Measurements from ENCODE around the gene GRIK2.

The GRIK2 gene

GRCh38 chr6:101433141-101433540 lies 39.6 kb downstream of the GRIK2 start:
- no peaks in the 10 kb centered on the region for H3K36me3 ChIP-seq (ENCODE audit: control insufficient read depth in 1 of 2, insufficient read depth in 2 of 2, low read length in 2 of 2)
- no peak overlapping the region for H2BK5ac ChIP-seq (ENCODE audit: low read depth, low read length, poor library complexity)
- no peak overlapping the region for H4K8ac ChIP-seq (ENCODE audit: low read depth, low read length)
- DNase-seq: peak; percentile 63 to 86
- H3K9me3 ChIP-seq (ENCODE audit: insufficient read depth, low read depth, low read length): no peaks in the 10 kb centered on the region
- H3K79me2 ChIP-seq (ENCODE audit: control insufficient read depth, insufficient read depth, low read length, poor library complexity): no peaks in the 10 kb centered on the region
- no peak overlapping the region for H2AK5ac ChIP-seq (ENCODE audit: low read length)
- H2AFZ ChIP-seq (ENCODE audit: insufficient read depth, low read length, poor library complexity): no peak overlapping the region
- no peak overlapping the region for H3K18ac ChIP-seq (ENCODE audit: low read length)
- H3K4me3 ChIP-seq (ENCODE audit: low read depth, low read length): no peak overlapping the region
- no peak overlapping the region for H3K9ac ChIP-seq (ENCODE audit: low read length)
- WGBS (ENCODE audit: extremely low coverage, insufficient coverage, insufficient read length): no CpG with 5 or more reads among the region's 5 CpGs
- no peak overlapping the region for H3K14ac ChIP-seq (ENCODE audit: low read length)
- H4K91ac ChIP-seq (ENCODE audit: low read depth, low read length): no peak overlapping the region
- no peak overlapping the region for H3K4ac ChIP-seq (ENCODE audit: low read depth, low read length)
- no peaks in the 10 kb centered on the region for H3K4me1 ChIP-seq (ENCODE audit: control insufficient read depth in 1 of 2, insufficient read depth in 2 of 2, low read length in 2 of 2)
- no peaks in the 10 kb centered on the region for H3K79me1 ChIP-seq (ENCODE audit: low read length)
- H2BK12ac ChIP-seq (ENCODE audit: low read length): no peak overlapping the region
- H3K27me3 ChIP-seq (ENCODE audit: insufficient read depth, low read length): no peaks in the 10 kb centered on the region
- no peak overlapping the region for H4K12ac ChIP-seq (ENCODE audit: low read depth, low read length)
- H3K23ac ChIP-seq (ENCODE audit: low read length): no peak overlapping the region
- H2BK120ac ChIP-seq (ENCODE audit: insufficient read depth, low read length, poor library complexity): no peak overlapping the region
- no peak overlapping the region for H3K4me2 ChIP-seq (ENCODE audit: low read length)
- no peak overlapping the region for H3K27ac ChIP-seq (ENCODE audit: low read depth, low read length)

GRCh38 chr6:101434601-101435000 lies 41.1 kb downstream of the GRIK2 start:
- H3K79me1 ChIP-seq (ENCODE audit: low read length): no peaks in the 10 kb centered on the region
- H4K12ac ChIP-seq (ENCODE audit: low read depth, low read length): no peak overlapping the region
- H3K9ac ChIP-seq (ENCODE audit: low read length): no peak overlapping the region
- H2AK5ac ChIP-seq (ENCODE audit: low read length): no peak overlapping the region
- no peak overlapping the region for H2BK5ac ChIP-seq (ENCODE audit: low read depth, low read length, poor library complexity)
- H2AFZ ChIP-seq (ENCODE audit: insufficient read depth, low read length, poor library complexity): no peak overlapping the region
- no CpG with 5 or more reads among the region's 2 CpGs for WGBS (ENCODE audit: extremely low coverage, insufficient coverage, insufficient read length)
- H3K27me3 ChIP-seq (ENCODE audit: insufficient read depth, low read length): no peaks in the 10 kb centered on the region
- H3K79me2 ChIP-seq (ENCODE audit: control insufficient read depth, insufficient read depth, low read length, poor library complexity): no peaks in the 10 kb centered on the region
- no peak for DNase-seq
- no peak overlapping the region for H2BK120ac ChIP-seq (ENCODE audit: insufficient read depth, low read length, poor library complexity)
- no peak overlapping the region for H3K27ac ChIP-seq (ENCODE audit: low read depth, low read length)
- H3K36me3 ChIP-seq (ENCODE audit: control insufficient read depth in 1 of 2, insufficient read depth in 2 of 2, low read length in 2 of 2): no peaks in the 10 kb centered on the region
- no peak overlapping the region for H3K18ac ChIP-seq (ENCODE audit: low read length)
- H4K91ac ChIP-seq (ENCODE audit: low read depth, low read length): no peak overlapping the region
- no peaks in the 10 kb centered on the region for H3K9me3 ChIP-seq (ENCODE audit: insufficient read depth, low read depth, low read length)
- no peak overlapping the region for H3K4ac ChIP-seq (ENCODE audit: low read depth, low read length)
- H3K4me1 ChIP-seq (ENCODE audit: control insufficient read depth in 1 of 2, insufficient read depth in 2 of 2, low read length in 2 of 2): no peaks in the 10 kb centered on the region
- no peak overlapping the region for H3K4me2 ChIP-seq (ENCODE audit: low read length)
- H3K23ac ChIP-seq (ENCODE audit: low read length): no peak overlapping the region
- no peak overlapping the region for H3K14ac ChIP-seq (ENCODE audit: low read length)
- no peak overlapping the region for H3K4me3 ChIP-seq (ENCODE audit: low read depth, low read length)
- no peak overlapping the region for H4K8ac ChIP-seq (ENCODE audit: low read depth, low read length)
- H2BK12ac ChIP-seq (ENCODE audit: low read length): no peak overlapping the region

GRCh38 chr6:101435038-101435437 lies 41.5 kb downstream of the GRIK2 start:
- Histone ChIP-seq H3K36me3 (ENCODE audit: control insufficient read depth in 1 of 2, insufficient read depth in 2 of 2, low read length in 2 of 2) (no peaks in the 10 kb centered on the region), H3K9me3 (ENCODE audit: insufficient read depth, low read depth, low read length) (no peaks in the 10 kb centered on the region), H3K4me1 (ENCODE audit: control insufficient read depth in 1 of 2, insufficient read depth in 2 of 2, low read length in 2 of 2) (no peaks in the 10 kb centered on the region), H3K4me2 (ENCODE audit: low read length) (no peak overlapping the region), H3K23ac (ENCODE audit: low read length) (no peak overlapping the region), H3K4ac (ENCODE audit: low read depth, low read length) (no peak overlapping the region), H3K18ac (ENCODE audit: low read length) (no peak overlapping the region), H3K27ac (ENCODE audit: low read depth, low read length) (no peak overlapping the region), H4K12ac (ENCODE audit: low read depth, low read length) (no peak overlapping the region), H2AFZ (ENCODE audit: insufficient read depth, low read length, poor library complexity) (no peak overlapping the region), H3K4me3 (ENCODE audit: low read depth, low read length) (no peak overlapping the region), H3K79me1 (ENCODE audit: low read length) (no peaks in the 10 kb centered on the region), H3K79me2 (ENCODE audit: control insufficient read depth, insufficient read depth, low read length, poor library complexity) (no peaks in the 10 kb centered on the region), H2BK120ac (ENCODE audit: insufficient read depth, low read length, poor library complexity) (no peak overlapping the region), H4K91ac (ENCODE audit: low read depth, low read length) (no peak overlapping the region), H4K8ac (ENCODE audit: low read depth, low read length) (no peak overlapping the region), H2BK12ac (ENCODE audit: low read length) (no peak overlapping the region), H2BK5ac (ENCODE audit: low read depth, low read length, poor library complexity) (no peak overlapping the region), H2AK5ac (ENCODE audit: low read length) (no peak overlapping the region), H3K27me3 (ENCODE audit: insufficient read depth, low read length) (no peaks in the 10 kb centered on the region), H3K9ac (ENCODE audit: low read length) (no peak overlapping the region), H3K14ac (ENCODE audit: low read length) (no peak overlapping the region)
- no peak for DNase-seq
- no CpG with 5 or more reads among the region's 1 CpG for WGBS (ENCODE audit: extremely low coverage, insufficient coverage, insufficient read length)

GRCh38 chr6:101439790-101440189 lies 46.3 kb downstream of the GRIK2 start:
- H3K79me1 ChIP-seq (ENCODE audit: low read length): no peaks in the 10 kb centered on the region
- H3K4me2 ChIP-seq (ENCODE audit: low read length): no peak overlapping the region
- H3K9me3 ChIP-seq (ENCODE audit: insufficient read depth, low read depth, low read length): no peaks in the 10 kb centered on the region
- H3K9ac ChIP-seq (ENCODE audit: low read length): no peak overlapping the region
- DNase-seq: no peak
- no peak overlapping the region for H3K23ac ChIP-seq (ENCODE audit: low read length)
- H2BK5ac ChIP-seq (ENCODE audit: low read depth, low read length, poor library complexity): no peak overlapping the region
- no peak overlapping the region for H4K12ac ChIP-seq (ENCODE audit: low read depth, low read length)
- no peak overlapping the region for H3K27ac ChIP-seq (ENCODE audit: low read depth, low read length)
- no peaks in the 10 kb centered on the region for H3K36me3 ChIP-seq (ENCODE audit: control insufficient read depth in 1 of 2, insufficient read depth in 2 of 2, low read length in 2 of 2)
- no peaks in the 10 kb centered on the region for H3K4me1 ChIP-seq (ENCODE audit: control insufficient read depth in 1 of 2, insufficient read depth in 2 of 2, low read length in 2 of 2)
- H3K4ac ChIP-seq (ENCODE audit: low read depth, low read length): no peak overlapping the region
- H4K91ac ChIP-seq (ENCODE audit: low read depth, low read length): no peak overlapping the region
- H2BK12ac ChIP-seq (ENCODE audit: low read length): no peak overlapping the region
- H3K4me3 ChIP-seq (ENCODE audit: low read depth, low read length): no peak overlapping the region
- H2AFZ ChIP-seq (ENCODE audit: insufficient read depth, low read length, poor library complexity): no peak overlapping the region
- H2BK120ac ChIP-seq (ENCODE audit: insufficient read depth, low read length, poor library complexity): no peak overlapping the region
- H3K27me3 ChIP-seq (ENCODE audit: insufficient read depth, low read length): no peaks in the 10 kb centered on the region
- no peak overlapping the region for H4K8ac ChIP-seq (ENCODE audit: low read depth, low read length)
- H3K18ac ChIP-seq (ENCODE audit: low read length): no peak overlapping the region
- H3K79me2 ChIP-seq (ENCODE audit: control insufficient read depth, insufficient read depth, low read length, poor library complexity): no peaks in the 10 kb centered on the region
- no peak overlapping the region for H3K14ac ChIP-seq (ENCODE audit: low read length)
- WGBS (ENCODE audit: extremely low coverage, insufficient coverage, insufficient read length): no CpG with 5 or more reads among the region's 1 CpG
- no peak overlapping the region for H2AK5ac ChIP-seq (ENCODE audit: low read length)

Measured in trophoblast cell (in vitro differentiated cells and primary cell).